Suprapubic skin (tissue), 3 donors: Measurements from ENCODE around the gene MAP1LC3B.

Experiments used
- EP300 ChIP-seq: sonication (generic); formaldehyde crosslinking; IDR thresholded peaks from one replicate; pipeline ENCODE4 v1.6.1; 2017; ENCODE audit warnings: antibody characterized with exemption
- TF ChIP-seq, protein P1 (sequence below), 2 donors: fragments of 200-600 bp in 1 of 2; fragments of 450-650 bp in 1 of 2; sonication (generic) in 1 of 2; IDR thresholded peaks; one replicate each; pipeline ENCODE4 v1.5.1; 2016 to 2019; ENCODE audit warnings: antibody characterized with exemption in 2 of 2, mild to moderate bottlenecking in 1 of 2, moderate library complexity in 1 of 2

GRCh38 chr16:87351320-87351698 lies 40.8 kb upstream of the MAP1LC3B start:
- TF ChIP-seq, protein P1, sequence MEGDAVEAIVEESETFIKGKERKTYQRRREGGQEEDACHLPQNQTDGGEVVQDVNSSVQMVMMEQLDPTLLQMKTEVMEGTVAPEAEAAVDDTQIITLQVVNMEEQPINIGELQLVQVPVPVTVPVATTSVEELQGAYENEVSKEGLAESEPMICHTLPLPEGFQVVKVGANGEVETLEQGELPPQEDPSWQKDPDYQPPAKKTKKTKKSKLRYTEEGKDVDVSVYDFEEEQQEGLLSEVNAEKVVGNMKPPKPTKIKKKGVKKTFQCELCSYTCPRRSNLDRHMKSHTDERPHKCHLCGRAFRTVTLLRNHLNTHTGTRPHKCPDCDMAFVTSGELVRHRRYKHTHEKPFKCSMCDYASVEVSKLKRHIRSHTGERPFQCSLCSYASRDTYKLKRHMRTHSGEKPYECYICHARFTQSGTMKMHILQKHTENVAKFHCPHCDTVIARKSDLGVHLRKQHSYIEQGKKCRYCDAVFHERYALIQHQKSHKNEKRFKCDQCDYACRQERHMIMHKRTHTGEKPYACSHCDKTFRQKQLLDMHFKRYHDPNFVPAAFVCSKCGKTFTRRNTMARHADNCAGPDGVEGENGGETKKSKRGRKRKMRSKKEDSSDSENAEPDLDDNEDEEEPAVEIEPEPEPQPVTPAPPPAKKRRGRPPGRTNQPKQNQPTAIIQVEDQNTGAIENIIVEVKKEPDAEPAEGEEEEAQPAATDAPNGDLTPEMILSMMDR (IDR thresholded peaks at IDR 0.05), result no peak
- TF ChIP-seq EP300, result no peak
